ENCODE measurements around the gene FTO. TPM values are rescaled to one million over a fixed set of nuclear protein-coding genes. Genes with fewer than 3 reads are reported as not detected.
A peak's percentile ranks its signal among the peaks of the same experiment; 100 is the strongest.

FTO gene
- total and polyA plus RNA-seq, 2 experiments from 2014 or later, result 46.8 to 77.7 TPM

DNA sequence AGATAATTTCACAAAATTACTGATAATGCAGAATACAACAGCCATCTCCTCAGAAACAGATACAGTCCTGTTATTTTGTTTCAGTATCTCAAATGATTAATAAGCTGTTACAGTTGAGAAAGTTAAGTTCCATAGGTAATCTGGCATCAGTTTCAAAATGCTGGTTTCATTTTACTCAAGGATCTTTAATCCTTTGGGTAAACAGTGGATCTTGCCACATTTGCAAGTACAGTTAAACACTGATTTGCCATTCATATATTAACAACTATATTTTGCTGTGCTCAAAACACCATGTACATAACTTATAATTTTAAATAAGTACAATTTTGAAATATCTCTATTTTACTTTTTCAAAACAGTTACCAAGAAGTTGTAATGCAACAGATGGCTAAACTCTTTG lies 31.5 kb upstream of the FTO start:
- Histone ChIP-seq H3K79me2 (no peaks in the 10 kb centered on the region), H3K36me3 (replicated peaks; ENCODE audit: insufficient read depth, low read depth) (no peaks in the 10 kb centered on the region), H3K9me3 (ENCODE audit: low read depth) (no peaks in the 10 kb centered on the region), H3K27ac (no peak overlapping the region), H3K4me3 (no peak overlapping the region), H3K4me2 (peak overlapping the region; percentile 10), H3K9me2 (replicated peaks; ENCODE audit: insufficient read depth) (no peaks in the 10 kb centered on the region), H3K4me1 (ENCODE audit: insufficient read depth) (no peaks in the 10 kb centered on the region), H2AFZ (no peak overlapping the region), H3K27me3 (no peaks in the 10 kb centered on the region), H4K20me1 (ENCODE audit: insufficient read depth, poor library complexity, severe bottlenecking) (no peaks in the 10 kb centered on the region)
- no peak for TF ChIP-seq EZH2 (IDR thresholded peaks at IDR 0.05; ENCODE audit: borderline replicate concordance)
- TF ChIP-seq, protein P1, sequence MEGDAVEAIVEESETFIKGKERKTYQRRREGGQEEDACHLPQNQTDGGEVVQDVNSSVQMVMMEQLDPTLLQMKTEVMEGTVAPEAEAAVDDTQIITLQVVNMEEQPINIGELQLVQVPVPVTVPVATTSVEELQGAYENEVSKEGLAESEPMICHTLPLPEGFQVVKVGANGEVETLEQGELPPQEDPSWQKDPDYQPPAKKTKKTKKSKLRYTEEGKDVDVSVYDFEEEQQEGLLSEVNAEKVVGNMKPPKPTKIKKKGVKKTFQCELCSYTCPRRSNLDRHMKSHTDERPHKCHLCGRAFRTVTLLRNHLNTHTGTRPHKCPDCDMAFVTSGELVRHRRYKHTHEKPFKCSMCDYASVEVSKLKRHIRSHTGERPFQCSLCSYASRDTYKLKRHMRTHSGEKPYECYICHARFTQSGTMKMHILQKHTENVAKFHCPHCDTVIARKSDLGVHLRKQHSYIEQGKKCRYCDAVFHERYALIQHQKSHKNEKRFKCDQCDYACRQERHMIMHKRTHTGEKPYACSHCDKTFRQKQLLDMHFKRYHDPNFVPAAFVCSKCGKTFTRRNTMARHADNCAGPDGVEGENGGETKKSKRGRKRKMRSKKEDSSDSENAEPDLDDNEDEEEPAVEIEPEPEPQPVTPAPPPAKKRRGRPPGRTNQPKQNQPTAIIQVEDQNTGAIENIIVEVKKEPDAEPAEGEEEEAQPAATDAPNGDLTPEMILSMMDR (IDR thresholded peaks at IDR 0.05; ENCODE audit: poor library complexity), result no peak
- TF ChIP-seq EZH2phosphoT487 (IDR thresholded peaks at IDR 0.05; ENCODE audit: low read depth, severe bottlenecking, unreplicated experiment), result no peak
- no peak for DNase-seq (ENCODE audit: low spot score)

DNA sequence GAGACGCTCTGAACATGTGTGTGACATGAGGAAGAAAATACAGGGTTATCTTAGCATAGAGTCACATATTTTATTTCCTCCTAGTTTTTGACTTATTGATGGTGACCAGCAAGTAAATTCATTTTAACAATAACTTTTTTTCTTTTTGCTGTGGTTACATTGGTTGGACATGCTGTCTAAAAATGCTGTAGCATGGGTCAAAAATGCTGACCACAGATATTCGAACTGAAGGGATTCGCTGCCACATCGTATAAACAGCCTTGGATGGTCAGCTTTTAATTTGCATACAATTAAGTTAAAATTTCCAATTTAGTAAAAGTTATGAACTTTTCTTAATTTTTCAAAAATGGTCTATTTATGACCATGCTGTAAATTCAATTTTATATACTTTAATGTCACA lies 30.8 kb upstream of the FTO start:
- Histone ChIP-seq H4K20me1 (ENCODE audit: insufficient read depth, poor library complexity, severe bottlenecking) (no peaks in the 10 kb centered on the region), H3K36me3 (replicated peaks; ENCODE audit: insufficient read depth, low read depth) (no peaks in the 10 kb centered on the region), H3K4me3 (no peak overlapping the region), H2AFZ (no peak overlapping the region), H3K79me2 (no peaks in the 10 kb centered on the region), H3K27me3 (no peaks in the 10 kb centered on the region), H3K27ac (no peak overlapping the region), H3K9me3 (ENCODE audit: low read depth) (no peaks in the 10 kb centered on the region), H3K9me2 (replicated peaks; ENCODE audit: insufficient read depth) (no peaks in the 10 kb centered on the region), H3K4me2 (no peak overlapping the region), H3K4me1 (ENCODE audit: insufficient read depth) (no peaks in the 10 kb centered on the region)
- WGBS (ENCODE audit: low lambda C conversion rate, missing lambda C conversion rate), result 92% methylated on average over 4 of the region's 4 CpGs
- TF ChIP-seq EZH2 (IDR thresholded peaks at IDR 0.05; ENCODE audit: borderline replicate concordance) (no peak), EZH2phosphoT487 (IDR thresholded peaks at IDR 0.05; ENCODE audit: low read depth, severe bottlenecking, unreplicated experiment) (no peak)
- TF ChIP-seq, protein P1 (IDR thresholded peaks at IDR 0.05; ENCODE audit: poor library complexity), result no peak
- DNase-seq (ENCODE audit: low spot score), result no peak

DNA sequence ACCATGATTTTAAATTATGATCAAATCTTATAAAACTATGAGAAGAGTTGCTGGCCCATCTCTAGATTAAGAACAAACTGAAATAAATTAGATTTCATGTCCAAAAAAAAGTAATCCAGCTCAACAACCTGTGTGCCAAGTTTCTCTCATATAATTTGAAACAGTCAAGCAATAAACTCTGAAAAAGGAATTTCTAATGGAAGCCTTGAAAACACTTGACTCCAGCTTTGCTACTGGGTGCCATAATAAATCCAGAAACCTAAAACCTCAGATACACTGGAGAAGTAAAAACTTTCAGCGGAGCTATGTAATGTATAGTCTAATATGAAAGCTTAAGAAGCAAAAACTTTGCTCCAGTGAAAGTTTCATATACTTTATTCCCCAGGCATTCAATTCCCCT lies 25.8 kb upstream of the FTO start:
- Histone ChIP-seq H3K27ac (no peak overlapping the region), H4K20me1 (ENCODE audit: insufficient read depth, poor library complexity, severe bottlenecking) (no peaks in the 10 kb centered on the region), H3K4me1 (ENCODE audit: insufficient read depth) (no peaks in the 10 kb centered on the region), H3K4me2 (no peak overlapping the region), H2AFZ (no peak overlapping the region), H3K9me3 (ENCODE audit: low read depth) (no peaks in the 10 kb centered on the region), H3K27me3 (no peaks in the 10 kb centered on the region), H3K36me3 (replicated peaks; ENCODE audit: insufficient read depth, low read depth) (no peaks in the 10 kb centered on the region), H3K9me2 (replicated peaks; ENCODE audit: insufficient read depth) (no peaks in the 10 kb centered on the region), H3K4me3 (no peak overlapping the region), H3K79me2 (no peaks in the 10 kb centered on the region)
- 75% methylated on average over 1 of the region's 1 CpG for WGBS (ENCODE audit: low lambda C conversion rate, missing lambda C conversion rate)
- TF ChIP-seq EZH2 (IDR thresholded peaks at IDR 0.05; ENCODE audit: borderline replicate concordance) (no peak), EZH2phosphoT487 (IDR thresholded peaks at IDR 0.05; ENCODE audit: low read depth, severe bottlenecking, unreplicated experiment) (no peak)
- TF ChIP-seq, protein P1 (IDR thresholded peaks at IDR 0.05; ENCODE audit: poor library complexity), result no peak
- DNase-seq (ENCODE audit: low spot score), result no peak

DNA sequence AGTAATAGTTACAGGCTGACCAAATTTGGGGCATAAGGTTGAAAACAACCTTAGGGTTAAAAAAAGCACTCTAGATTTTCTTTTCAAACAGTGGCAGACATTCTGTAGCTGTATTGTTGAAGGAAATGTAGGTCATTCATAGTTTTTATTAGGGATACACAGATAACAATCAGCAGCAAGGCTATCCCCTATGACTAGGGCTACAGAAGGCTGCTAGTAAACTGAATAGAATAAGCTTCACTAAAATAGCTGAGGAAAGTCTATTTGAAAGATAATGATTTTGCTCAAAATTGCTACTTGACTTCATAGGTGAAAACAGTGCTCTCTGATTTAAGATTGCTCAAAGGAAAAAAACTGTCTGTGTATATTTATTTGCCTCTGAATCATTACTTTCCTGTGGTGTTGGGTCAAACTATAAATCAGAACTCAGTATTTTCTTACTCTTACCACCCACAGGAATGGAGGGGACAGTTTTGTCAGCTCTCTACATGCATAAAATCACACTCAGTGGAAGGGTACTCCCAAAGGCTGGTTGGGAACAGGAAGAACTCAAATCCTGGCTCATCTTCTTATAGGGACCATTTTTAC lies 25.1 kb upstream of the FTO start:
- TF ChIP-seq EZH2 (IDR thresholded peaks at IDR 0.05; ENCODE audit: borderline replicate concordance), result no peak
- no peak for TF ChIP-seq EZH2phosphoT487 (IDR thresholded peaks at IDR 0.05; ENCODE audit: low read depth, severe bottlenecking, unreplicated experiment)
- TF ChIP-seq, protein P1 (IDR thresholded peaks at IDR 0.05; ENCODE audit: poor library complexity), result no peak
- Histone ChIP-seq H3K27me3 (no peaks in the 10 kb centered on the region), H3K9me2 (replicated peaks; ENCODE audit: insufficient read depth) (no peaks in the 10 kb centered on the region), H3K4me1 (ENCODE audit: insufficient read depth) (no peaks in the 10 kb centered on the region), H2AFZ (no peak overlapping the region), H3K9me3 (ENCODE audit: low read depth) (no peaks in the 10 kb centered on the region), H3K4me2 (no peak overlapping the region), H3K36me3 (replicated peaks; ENCODE audit: insufficient read depth, low read depth) (no peaks in the 10 kb centered on the region), H3K79me2 (no peaks in the 10 kb centered on the region), H3K4me3 (no peak overlapping the region), H3K27ac (no peak overlapping the region), H4K20me1 (ENCODE audit: insufficient read depth, poor library complexity, severe bottlenecking) (no peaks in the 10 kb centered on the region)
- no peak for DNase-seq (ENCODE audit: low spot score)

Measured in hepatocyte (in vitro differentiated cells).